GM21576 (cell line): Measurements from ENCODE around the gene KISS1R.
A peak's percentile ranks its signal among the peaks of the same experiment; 100 is the strongest.

Experiments used
- ATAC-seq: cut with Tn5 transposase; IDR thresholded peaks from one replicate; pipeline ENCODE4 v1.9.1; 2021; ENCODE audit warnings: mild to moderate bottlenecking, moderate library complexity; ENCODE audit not compliant: unreplicated experiment

KISS1R gene

DNA sequence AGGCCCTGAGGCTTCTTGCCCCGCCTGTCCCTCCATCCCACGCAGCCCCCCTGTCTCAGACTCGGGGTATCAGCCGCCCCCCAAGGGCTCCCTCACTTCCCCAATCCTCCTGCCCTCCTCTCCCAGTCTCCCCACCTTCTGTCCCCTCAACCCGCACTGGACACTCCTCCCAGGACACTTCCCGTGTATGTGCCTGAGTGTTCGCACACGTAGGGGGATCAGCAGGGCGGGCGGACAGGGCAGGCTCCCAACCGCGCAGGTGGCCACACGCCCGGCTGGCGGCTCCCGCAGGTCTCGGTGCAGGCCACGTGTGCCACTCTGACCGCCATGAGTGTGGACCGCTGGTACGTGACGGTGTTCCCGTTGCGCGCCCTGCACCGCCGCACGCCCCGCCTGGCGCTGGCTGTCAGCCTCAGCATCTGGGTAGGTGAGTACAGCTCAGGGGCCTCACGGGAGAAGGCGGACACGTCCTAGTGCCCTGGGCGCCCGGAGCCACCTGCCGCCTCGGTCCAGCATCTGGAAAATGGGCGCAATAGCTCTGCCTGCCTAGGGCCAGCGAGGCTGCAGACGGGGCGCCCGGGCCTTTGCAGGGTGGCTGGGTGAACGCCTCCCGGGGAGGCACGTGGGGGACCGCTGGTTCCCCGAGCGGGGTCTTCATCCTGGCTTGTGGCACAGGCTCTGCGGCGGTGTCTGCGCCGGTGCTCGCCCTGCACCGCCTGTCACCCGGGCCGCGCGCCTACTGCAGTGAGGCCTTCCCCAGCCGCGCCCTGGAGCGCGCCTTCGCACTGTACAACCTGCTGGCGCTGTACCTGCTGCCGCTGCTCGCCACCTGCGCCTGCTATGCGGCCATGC is 2.3 kb downstream of the KISS1R start:
- no peak for ATAC-seq

DNA sequence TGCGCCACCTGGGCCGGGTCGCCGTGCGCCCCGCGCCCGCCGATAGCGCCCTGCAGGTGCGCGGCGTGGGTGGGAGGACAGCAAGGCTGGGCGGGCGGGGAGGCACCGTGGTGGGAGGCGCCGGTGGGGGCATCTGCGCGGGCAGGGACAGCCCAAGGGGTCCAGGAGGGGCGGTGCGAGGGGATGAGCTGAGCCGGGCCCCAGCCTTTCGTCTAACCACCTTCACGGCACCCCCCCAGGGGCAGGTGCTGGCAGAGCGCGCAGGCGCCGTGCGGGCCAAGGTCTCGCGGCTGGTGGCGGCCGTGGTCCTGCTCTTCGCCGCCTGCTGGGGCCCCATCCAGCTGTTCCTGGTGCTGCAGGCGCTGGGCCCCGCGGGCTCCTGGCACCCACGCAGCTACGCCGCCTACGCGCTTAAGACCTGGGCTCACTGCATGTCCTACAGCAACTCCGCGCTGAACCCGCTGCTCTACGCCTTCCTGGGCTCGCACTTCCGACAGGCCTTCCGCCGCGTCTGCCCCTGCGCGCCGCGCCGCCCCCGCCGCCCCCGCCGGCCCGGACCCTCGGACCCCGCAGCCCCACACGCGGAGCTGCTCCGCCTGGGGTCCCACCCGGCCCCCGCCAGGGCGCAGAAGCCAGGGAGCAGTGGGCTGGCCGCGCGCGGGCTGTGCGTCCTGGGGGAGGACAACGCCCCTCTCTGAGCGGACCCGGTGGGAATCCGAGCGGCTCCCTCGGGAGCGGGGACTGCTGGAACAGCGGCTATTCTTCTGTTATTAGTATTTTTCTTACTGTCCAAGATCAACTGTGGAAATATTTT is 3.1 kb downstream of the KISS1R start:
- ATAC-seq: no peak

DNA sequence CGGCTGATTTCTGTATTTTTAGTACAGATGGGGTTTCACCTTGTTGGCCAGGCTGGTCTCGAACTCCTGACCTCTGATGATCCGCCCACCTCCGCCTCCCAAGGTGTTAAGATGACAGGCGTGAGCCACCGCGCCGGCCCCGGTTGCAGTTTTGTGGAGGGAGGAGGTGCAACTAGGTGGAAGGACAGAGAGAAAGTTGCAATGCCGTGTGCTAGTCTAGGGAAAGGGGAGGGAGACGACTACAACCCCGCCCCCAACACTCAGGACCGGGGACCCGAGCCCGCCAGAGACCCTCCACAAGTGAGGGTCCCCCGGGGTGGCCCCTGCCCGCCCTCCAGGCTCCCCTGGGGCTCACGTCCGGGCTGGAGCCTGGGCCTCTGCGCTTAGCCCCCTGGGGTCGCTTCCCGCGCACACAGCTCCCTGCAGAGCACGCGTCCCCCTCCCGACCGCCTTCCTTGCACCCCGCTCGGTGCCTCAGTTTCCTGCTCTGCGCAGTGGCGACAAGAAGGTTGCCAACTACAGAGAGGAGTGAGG is 7.5 kb downstream of the KISS1R start:
- ATAC-seq: peak; percentile 1

DNA sequence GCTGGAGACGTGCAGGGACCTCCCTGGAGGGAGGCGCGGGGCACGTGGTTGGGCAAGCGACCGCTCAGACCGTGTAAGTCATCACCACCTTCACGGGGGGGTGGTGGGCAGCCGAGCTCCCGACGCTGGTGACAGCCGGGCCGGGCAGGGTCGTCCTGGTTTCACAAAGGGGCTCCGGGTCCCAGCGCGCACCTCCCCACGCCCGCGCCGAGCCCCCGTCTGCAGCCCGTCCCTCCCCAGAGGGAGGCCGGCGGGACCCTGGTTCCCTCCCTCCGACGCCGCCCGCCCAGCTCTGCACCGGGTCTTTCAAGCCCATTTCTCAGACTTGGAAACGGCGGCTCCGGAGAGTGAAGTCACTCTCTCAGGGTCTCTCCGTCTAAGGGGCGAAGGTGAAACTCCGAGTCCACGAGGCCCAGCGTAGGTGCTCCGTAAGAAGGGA is 8.0 kb downstream of the KISS1R start:
- peak; percentile 35 for ATAC-seq

DNA sequence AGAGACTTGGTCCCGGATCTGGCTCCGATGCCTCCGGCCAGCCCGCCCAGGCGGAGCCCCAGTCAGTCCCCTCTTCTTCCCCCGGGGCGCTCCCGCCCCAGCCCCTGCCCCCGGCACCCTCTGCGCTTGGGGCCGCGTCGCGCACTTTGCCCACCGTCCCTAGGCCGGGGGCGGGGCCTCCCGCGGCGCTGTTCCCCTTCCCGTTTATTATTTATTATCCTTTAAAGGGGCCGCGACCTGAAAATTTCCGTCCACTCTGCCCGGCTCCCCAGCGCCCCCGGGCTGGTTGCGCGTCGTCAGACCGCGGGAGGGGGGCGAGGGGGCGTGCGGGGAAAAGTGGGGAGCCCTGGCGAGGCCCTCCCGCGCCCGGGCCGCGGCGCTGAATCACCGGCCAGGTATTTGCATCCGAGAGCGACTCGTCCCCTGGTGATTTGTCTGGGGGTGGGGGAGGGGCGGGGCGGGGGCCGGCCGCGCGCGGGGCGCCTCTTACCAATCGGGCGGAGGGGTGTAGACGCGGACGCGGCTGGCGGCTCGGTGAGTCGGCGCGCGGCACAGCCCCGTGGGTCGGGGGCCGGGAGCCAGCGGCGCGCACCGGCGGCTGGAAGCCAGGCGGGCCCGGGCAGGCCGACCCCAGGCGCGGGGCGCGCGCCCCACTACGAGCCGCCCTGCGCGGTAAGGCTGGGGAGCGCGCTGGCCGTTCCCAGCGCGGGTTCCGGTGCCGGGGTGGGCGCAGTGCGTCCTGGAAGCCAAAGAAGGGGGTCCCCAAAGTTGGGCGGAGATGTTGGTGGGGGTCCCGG is 8.6 kb downstream of the KISS1R start, which contains the start of gene ARID3A:
Gene ARID3A, plus strand, starts transcription at position 510 of the 797 bp plus-strand sequence. CDS start 3,494 bp downstream, outside the sequence.
- peak; percentile 38 for ATAC-seq

DNA sequence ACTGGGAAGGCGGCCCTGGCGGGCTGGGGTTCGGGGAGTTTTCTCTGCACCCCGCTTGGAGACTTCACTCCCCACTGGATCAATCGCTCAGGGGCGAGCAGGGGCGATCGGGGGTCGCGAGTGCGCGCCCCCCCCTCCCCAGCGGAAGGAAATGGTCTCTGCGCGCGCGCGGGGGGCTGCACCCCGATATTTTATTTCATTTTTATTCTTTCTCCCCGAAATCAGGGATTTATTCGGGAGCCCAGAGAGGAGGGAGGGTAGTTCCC is 9.1 kb downstream of the KISS1R start:
- ATAC-seq: no peak

DNA sequence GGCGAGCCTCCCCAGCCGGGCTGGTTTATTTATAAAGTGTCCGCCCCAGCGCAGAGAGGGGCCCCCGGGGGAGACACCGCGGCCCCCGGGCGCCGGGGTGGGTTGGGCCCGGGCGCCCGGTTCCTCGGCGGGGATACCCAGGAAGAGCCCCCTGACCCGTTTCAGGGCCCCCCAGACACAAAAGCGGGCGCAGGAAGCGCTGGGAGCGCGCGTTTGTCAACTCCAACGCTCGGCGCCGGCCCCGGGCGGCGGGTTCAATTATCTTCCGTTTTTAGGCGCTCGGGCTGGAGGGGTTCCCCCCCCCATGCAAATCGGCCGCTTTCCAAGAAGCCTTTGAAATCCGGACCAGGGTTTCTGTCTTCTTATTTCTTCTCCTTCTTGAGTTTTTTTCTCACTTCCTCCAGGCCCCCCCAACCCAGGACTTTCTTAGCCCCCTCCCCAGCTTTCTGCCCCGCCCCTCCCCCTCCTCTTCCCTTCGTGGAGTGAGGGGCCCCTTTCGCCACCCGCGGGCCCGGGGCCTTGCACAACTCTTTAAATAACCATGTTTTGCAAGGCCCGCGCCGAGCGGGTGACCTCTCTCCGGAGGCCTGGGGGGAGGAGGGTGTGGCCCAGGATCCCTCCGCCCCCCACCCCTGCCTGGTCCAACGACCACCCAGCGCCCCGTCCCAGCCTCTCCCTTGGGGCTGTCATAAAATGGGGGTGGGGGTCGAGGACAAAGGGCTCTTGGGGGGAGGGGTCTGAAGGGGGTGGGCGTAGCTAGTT is 9.6 kb downstream of the KISS1R start:
- no peak for ATAC-seq

DNA sequence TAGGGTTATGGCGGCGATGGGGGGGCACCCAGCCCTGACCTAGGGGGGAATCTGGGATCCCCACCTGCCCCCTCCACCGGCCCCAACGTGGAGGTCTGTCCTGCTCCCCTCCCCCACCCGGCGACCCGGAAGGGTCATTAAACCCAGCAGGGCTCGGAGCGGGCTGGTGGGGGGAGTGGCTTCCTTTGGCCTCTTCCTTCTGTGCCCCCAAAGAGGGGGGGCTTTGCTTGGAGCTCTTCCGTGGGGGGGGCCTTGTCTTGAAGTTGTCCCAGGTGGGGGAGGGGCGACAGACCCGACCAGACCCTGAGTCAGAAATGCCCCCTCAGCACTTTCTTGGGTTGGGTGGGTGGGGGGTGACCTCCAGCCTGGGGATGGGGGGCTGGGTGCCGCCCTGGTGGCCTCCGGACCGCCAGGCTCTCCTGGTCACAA is 10.2 kb downstream of the KISS1R start:
- no peak for ATAC-seq

DNA sequence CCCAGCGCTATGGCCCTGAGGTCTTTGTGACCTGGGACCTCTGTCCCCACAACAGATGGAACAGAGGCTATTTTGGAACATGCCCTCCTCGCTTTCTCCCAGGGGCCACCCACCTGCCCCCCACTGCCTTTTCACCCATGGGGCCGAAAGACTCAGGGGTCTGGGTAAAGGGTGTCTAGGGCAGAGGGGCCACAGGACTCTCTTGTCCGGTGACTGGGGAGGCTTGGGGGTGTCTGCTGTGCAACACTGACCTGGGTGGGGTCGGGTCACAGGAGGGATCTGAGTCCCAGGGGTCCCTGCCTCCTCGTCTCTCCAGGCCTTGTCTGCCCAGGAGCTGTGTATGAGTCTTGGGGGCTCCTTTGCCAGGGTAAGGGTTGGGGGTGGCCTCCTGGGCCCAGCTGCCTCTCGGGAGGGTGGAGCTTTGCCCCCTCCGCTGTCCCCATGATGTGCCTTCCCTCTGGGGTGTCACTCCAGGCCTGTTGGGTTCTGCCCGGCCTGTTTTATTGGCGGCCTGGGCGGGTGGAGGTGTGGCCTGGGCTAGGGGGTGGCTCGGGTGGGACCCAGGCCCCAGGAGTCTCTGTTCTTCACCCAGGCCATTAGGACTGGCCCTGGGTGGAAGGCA is 10.8 kb downstream of the KISS1R start:
- ATAC-seq: no peak

DNA sequence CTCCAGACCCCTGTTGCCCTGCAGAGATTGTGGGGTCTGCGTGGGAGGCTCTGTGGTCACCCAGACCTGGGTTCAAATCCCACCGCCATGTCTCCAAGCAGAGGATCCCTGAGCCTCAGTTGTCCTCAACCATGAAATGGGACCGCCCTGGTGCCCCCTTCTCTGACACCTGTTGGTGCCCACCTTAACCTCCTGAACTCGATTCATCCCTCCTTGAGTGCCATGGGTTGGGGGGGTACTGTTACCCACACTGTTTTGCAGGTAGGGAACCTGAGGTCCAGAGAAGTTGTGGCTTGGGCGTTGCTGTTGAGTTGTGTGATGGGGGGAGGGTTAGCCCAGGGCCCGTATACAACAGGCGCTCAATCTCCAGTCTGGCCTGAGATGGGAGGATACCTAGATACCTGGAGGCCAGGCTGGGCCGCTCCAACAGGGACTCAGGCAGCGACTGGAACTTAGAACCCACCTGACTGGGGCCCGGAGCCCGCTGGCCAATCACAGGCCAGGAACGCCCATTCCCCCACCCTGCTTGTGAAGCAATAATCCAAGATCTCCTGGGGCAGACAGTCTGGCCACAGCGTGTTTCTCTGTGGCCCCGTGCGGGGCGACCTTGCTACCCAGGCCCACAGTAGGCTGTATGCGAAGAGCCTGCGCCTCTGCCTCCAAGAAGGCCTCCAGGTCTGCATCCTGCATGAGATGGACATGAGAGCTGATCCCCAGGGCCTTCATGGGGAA is 11.5 kb downstream of the KISS1R start:
- ATAC-seq: no peak

DNA sequence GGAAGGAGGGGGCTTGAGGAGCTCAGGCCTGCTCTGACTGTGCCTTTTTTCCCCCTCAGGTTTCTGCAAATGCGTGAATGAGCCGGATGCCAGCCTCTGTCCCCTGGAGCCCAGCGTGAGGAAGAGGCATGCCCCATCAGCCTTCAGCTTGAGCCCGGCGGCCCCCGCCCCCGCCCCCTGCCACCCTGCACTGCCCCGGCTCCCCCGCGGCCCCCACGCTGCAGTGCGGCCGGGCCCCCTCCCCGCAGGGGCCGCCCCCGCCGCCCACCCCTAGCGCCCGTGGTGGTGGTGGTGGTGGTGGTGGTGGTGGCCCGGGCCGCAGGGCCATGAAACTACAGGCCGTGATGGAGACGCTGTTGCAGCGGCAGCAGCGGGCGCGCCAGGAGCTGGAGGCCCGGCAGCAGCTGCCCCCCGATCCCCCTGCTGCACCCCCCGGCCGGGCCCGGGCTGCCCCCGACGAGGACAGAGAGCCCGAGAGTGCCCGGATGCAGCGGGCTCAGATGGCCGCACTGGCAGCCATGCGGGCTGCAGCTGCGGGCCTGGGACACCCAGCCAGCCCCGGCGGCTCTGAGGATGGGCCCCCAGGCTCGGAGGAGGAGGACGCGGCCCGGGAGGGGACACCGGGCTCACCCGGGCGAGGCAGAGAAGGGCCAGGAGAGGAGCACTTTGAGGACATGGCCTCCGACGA is 12.2 kb downstream of the KISS1R start:
- no peak for ATAC-seq

DNA sequence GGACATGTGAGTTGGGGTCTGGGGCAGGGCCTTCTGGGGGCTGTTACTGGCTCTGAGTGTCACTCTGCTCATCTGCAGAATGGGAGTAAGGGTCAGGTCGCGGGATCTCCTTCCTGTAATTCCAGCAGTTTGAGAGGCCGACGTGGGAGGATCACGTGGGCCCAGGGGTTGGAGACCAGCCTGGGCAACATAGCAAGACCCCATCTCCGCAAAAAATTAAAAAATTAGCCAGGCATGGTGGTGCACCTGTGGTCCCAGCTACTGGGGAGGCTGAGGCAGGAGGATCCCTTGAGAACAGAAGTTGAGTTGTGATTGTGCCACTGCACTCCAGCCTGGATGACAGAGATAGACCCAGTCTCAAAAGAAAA is 12.7 kb downstream of the KISS1R start:
- no peak for ATAC-seq

DNA sequence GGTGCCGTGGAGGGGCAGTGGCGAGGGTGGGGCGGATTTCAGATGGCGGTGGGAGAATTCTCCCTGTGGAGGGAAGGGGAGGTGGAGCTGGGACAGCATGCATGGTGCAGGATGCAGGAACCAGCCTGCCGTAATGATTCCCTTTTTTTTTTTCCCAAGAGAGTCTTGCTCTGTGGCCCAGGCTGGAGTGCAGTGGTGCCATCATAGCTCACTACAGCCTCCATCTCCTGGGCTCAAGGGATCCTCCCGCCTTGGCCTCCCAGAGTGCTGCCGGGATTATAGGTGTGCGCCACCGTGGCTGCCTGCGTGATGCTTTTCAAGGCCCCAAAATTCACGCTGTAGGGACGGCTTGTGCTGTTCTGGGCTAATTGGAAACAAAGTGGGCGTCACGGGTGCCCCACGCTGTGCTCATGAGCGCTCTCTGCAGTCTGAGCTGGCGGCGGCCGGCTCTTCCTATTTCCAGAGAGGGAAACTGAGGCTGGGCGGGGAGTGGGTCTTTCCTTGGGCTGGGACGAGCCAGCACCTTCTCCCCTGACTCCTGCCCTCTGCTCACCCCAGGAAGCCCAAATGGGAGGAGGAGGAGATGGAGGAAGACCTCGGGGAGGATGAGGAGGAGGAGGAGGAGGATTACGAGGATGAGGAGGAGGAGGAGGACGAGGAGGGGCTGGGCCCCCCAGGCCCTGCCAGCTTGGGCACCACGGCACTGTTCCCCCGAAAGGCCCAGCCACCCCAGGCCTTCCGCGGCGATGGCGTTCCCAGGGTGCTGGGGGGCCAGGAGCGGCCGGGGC is 14.9 kb downstream of the KISS1R start:
- no peak for ATAC-seq

DNA sequence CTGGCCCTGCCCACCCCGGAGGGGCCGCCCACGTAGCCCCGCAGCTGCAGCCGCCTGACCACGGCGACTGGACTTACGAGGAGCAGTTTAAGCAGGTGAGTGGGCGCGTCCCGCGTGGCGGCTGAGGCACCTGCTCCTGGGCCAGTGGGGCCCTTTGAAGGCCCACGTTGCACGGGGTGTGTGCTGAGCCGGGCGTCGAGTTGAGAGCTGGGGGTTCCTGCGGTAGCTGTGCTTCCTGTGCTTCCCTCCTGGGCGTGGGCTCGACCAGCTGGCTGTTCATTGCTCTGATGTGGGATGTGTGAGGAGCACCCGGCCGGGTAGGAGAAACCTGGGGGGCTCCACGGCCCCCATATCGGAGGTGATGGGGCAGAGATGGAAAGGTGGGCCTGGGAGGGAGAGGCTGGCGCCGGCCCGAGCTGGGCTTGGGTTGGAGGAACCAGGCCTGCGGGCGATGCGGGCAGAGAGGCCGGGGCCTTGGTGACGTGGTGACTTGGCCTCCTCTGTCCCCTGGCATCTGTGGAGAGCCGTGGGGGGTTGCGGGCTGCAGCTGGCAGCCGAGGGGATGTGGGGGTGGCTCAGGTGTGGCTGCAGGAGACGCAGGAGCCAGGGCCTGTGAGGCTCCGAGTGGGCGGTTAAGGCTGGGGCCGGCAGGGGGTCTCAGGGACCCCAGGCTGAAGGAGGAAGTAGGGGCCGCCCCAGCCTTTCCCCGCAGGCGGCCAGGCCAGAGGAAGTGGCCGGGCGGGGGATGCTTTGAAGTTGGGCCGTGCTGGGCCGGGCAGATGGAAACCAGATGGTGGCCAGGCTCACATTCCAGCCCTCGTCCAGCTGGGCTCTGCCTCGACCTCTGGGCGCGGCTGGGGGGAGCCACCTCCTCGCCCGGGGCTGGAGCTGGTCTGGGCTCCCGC is 15.8 kb downstream of the KISS1R start:
- no peak for ATAC-seq

DNA sequence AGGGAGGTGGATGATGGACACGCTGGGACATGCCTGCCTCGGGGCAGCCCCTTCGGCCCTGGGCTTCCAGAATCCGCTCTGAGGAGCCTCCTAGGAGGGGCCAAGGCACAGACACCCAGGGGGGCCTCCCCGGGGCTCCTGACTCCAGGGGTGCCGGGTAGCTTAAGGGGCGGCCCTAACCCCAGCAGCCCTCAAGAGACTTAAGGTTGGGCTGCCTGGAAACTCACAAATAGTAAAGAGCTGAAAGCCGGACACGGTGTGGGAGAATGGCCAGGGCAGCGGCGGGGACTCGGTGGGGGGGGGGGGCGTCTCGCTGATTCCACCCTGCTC is 16.4 kb downstream of the KISS1R start:
- no peak for ATAC-seq

DNA sequence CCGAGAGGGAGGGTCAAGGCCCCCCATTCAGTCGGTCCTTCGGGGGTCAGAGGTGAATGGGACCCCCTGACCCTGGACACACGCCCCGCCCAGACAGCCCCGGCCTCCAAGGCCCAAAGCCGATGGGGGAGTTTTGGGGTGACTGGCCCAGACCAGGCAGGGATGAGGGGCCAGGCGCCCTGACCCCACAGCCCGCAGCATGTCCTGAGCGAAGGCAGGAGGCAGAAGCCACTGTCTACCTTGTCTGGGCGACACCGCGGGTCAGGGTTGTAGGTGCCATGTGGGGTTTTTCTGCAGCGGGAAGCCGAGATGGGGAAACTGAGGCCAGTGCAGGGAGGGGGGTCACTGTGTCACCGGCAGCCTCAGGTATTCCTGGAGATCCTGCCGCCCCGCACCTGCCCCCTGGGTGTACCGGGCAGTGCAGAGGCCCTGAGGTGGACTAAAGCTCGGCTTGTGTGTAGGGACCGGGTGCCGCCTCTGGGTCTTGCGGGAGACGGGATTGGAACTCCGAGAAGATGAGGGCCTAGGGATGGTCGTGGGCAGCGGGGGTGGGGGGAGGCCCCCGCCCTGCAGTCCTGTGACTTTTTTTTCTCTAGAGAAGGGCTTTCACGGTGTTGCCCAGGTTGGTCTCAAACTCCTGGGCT is 17.2 kb downstream of the KISS1R start:
- no peak for ATAC-seq
